Stimulated activated CD8-positive, alpha-beta memory T cell treated with anti-CD3 and anti-CD28 coated beads, Interleukin-7, amount 100 ng/mL, for 1 hour (primary cell): ENCODE data around the gene ATG4D.
"Not testable (repeated sequence)": the region's sequence is repeated elsewhere in the genome, so short reads cannot be mapped to it uniquely, and the experiment has no call there.

ENCODE experiments used
- DNase-seq, 2 donors: peaks; one replicate each; pipeline ENCODE4 v3.0.0-alpha.2; 2020; ENCODE audit warnings: low read depth in 2 of 2

ATG4D gene

GRCh38 chr19:10519421-10519820, 24.3 kb upstream of the ATG4D start:
- no peak for DNase-seq

- DNase-seq: no peak
These were observed 22.9 kb upstream of the ATG4D start for GRCh38 chr19:10520652-10521318.

- no peak for DNase-seq
These were observed 22.1 kb upstream of the ATG4D start for GRCh38 chr19:10521461-10522171.

GRCh38 chr19:10523135-10523636, 20.5 kb upstream of the ATG4D start:
- DNase-seq: no peak

DNA sequence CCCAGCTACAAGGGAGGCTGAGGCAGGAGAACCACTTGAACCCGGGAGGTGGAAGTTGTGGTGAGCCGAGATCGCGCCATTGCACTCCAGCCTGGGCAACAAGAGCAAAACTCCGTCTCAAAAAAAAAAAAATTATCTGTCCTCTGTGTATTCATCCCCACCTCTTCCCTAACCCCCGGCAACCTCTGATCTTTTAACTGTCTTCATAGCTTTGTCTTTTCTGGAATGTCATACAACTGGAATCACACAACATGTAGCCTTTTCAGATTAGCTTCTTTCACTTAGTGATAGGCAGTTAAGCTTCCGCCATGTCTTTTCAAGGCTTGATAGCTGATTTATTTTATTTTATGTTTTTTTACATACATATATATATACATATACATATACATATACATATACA, 18.1 kb upstream of the ATG4D start:
- no peak for DNase-seq

GRCh38 chr19:10526887-10527286, 16.8 kb upstream of the ATG4D start:
- DNase-seq: not testable (repeated sequence)

DNA sequence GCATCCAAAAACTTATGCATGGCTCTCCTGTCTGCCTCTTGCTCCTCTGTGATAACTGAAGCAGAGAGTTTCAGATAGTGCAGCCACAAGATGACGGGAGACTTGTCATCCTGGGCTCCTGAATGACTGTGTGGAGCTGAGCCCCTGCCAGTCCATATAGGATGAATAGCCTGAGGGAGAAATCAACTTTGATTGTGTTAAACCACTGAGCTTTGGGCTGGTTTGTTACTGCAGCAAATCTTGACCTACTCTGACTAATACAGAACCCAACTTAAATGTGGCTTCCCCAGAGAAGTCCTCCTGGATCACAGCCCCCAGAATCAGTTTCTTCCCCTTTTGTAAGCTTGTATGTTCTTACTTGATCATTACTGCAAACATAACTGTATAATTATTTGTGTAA, 11.2 kb upstream of the ATG4D start:
- no peak for DNase-seq

- DNase-seq: no peak
These were observed 9.9 kb upstream of the ATG4D start for GRCh38 chr19:10533646-10534386.

DNA sequence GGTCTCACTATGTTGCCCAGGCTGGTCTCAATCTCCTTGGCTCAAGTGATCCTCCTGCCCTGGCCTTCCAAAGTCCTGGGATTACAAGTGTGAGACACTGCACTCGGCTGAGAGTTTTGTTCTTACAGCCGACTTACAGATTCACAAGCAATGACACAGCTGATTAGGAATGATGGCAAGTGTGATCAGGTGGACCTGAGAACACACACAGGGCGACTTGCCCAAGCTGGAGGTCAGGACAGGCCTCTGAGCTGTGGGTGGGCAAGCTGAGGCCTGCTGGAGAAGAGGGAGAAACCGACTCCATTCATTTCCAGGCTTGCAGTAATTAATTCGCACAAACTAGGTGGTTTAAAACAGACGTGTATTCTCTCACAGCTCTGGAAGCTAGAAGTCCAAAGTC, 8.1 kb upstream of the ATG4D start:
- no peak for DNase-seq

GRCh38 chr19:10537668-10538067, 6.0 kb upstream of the ATG4D start:
- no peak for DNase-seq

GRCh38 chr19:10538204-10538983, 5.3 kb upstream of the ATG4D start:
- DNase-seq: no peak

- not testable (repeated sequence) for DNase-seq
These were observed 4.7 kb upstream of the ATG4D start for GRCh38 chr19:10539016-10539415.

DNA sequence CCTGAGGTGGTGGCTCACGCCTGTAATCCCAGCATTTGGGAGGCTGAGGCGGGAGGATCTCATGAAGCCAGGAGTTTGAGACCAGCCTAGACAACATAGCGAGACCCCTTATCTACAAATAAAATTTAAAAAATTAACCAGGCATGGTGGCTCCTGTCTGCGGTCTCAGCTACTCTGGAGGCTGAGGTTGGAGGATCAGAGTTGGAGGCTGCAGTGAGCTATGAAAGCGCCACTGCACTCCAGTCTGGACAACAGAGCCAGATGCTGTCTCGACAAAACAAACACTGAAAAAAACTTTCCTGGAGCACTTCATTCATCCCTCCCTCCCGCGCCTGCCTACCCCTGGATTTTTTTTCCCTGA, 665 bp upstream of the ATG4D start:
- no peak for DNase-seq

GRCh38 chr19:10544242-10544752, 593 bp downstream of the ATG4D start:
- DNase-seq: no peak

DNA sequence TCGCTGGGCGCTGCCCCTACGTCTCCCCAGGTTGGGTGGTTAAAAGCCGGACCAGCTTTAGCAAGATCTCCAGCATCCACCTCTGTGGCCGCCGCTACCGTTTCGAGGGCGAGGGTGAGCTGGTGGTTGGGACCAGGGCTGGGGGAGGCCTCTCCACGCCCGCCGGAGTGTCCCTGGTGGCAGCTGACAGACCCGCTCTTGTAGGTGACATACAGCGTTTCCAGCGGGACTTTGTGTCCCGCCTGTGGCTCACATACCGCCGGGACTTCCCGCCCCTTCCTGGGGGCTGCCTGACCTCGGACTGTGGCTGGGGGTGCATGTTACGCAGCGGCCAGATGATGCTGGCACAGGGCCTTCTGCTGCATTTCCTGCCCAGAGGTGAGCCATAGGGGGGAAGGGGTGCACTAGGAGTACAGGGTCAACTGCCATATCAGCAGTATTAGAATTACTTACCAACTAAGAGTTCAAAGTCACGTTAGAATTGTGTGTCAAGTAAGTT, 1.1 kb downstream of the ATG4D start:
- no peak for DNase-seq

DNA sequence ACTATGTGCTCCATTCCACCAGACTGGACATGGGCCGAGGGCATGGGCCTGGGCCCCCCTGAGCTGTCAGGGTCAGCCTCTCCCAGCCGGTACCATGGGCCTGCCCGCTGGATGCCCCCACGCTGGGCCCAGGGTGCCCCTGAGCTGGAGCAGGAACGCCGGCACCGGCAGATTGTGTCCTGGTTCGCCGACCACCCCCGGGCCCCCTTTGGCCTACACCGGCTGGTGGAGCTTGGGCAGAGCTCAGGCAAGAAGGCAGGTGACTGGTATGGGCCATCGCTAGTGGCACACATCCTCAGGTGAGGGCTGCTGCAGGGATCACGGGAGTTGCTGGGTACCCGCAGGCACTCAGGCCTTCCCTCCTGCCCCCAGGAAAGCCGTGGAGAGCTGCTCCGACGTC, 3.1 kb downstream of the ATG4D start:
- DNase-seq: no peak

DNA sequence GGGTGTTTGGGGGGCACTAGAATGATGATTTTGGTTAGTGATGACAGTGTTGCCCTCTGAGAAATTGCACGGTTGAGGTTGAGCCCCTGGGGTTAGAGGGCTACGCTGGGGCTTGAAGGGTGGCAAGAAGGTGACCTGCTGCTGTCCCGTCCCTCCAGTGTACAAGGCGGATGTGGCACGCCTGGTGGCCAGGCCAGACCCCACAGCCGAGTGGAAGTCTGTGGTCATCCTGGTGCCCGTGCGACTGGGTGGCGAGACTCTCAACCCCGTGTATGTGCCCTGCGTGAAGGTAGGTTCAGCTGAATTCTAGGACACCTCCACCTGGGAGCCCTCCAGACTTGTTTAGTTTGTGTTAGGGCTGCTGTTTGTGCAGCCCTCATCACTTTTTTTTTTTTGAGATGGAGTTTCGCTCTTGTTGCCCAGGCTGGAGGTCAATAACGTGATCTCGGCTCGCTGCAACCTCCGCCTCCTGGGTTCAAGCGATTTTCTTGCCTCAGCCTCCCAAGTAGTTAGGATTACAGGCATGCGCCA, 5.1 kb downstream of the ATG4D start:
- no peak for DNase-seq

DNA sequence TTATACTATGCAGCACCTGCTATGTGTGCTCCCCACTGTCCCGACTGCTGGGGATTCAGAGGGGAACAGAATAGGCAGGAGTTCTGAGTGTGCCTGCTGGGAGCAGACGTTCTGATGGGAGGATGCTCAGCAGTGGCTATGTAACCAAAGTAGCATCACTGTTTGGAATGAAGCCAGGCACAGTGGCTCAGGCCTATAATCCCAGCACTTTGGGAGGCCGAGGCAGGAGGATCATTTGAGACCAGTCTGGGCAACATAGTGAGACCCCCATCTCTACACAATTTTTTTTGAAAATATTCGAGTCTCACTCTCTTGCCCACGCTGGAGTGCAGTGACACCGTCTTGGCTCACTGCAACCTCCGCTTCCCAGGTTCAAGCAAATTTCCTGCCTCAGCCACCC, 6.0 kb downstream of the ATG4D start:
- DNase-seq: no peak

GRCh38 chr19:10550336-10550735, 6.6 kb downstream of the ATG4D start:
- no peak for DNase-seq

- DNase-seq: not testable (repeated sequence)
These were observed 7.3 kb downstream of the ATG4D start for GRCh38 chr19:10551006-10551405.

DNA sequence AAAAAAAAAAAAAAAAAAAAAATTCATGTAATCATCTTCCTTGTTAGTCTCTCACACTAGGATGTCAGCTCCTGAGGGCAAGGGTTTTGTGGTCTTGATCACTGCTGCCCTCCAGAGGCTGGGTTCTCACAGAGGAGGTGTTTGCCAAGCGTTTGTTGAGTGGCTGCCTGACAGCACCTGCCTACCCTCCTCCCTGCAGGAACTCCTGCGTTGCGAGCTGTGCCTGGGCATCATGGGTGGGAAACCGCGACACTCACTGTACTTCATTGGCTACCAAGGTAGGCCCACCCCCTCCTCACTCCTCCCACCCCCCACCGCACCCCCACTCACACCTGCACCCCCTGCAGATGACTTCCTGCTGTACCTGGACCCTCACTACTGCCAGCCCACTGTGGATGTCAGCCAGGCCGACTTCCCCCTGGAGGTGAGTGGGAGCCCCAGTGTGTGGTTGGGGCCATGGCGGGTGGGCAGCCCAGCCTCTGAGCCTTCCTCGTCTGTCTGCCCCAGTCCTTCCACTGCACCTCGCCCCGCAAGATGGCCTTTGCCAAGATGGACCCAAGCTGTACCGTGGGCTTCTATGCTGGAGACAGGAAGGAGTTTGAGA, 8.1 kb downstream of the ATG4D start:
- DNase-seq: no peak
